Transverse colon (tissue), 4 donors: ENCODE results near the gene RAB38. TPM values are rescaled to one million over a fixed set of nuclear protein-coding genes. Genes with fewer than 3 reads are reported as not detected.
A peak's percentile ranks its signal among the peaks of the same experiment; 100 is the strongest.

Experiments used
- DNase-seq: peaks from one replicate; pipeline ENCODE4 v3.0.0-alpha.2; 2019
- H3K27ac ChIP-seq, 4 donors: fragments of 200-600 bp; sonication (generic); 2 replicates each; pipeline ENCODE4 v1.5.1; 2016 to 2018; ENCODE audit warnings: inconsistent platforms in 4 of 4
- H3K27me3 ChIP-seq: fragments of 200-600 bp; sonication (generic); 2 replicates; pipeline ENCODE4 v1.5.1; 2017; ENCODE audit warnings: inconsistent platforms
- H3K36me3 ChIP-seq, 4 donors: fragments of 200-600 bp; sonication (generic); 2 replicates each; pipeline ENCODE4 v1.5.1; 2017 to 2019; ENCODE audit warnings: inconsistent platforms in 4 of 4
- H3K4me1 ChIP-seq, 4 donors: fragments of 200-600 bp; sonication (generic); 2 replicates each; pipeline ENCODE4 v1.5.1; 2017 to 2020; ENCODE audit warnings: inconsistent platforms in 4 of 4
- H3K4me3 ChIP-seq, 4 donors: fragments of 200-600 bp; sonication (generic); 1 replicate in 1 of 4; 2 replicates in 3 of 4; pipeline versions ENCODE4 v1.5.1 to v1.6.1; 2017 to 2019; ENCODE audit warnings: inconsistent platforms in 4 of 4
- H3K9me3 ChIP-seq, 2 donors: fragments of 200-600 bp; sonication (generic); 2 replicates each; pipeline ENCODE4 v1.5.1; 2017 to 2019; ENCODE audit warnings: inconsistent platforms in 2 of 2
- CTCF ChIP-seq, 5 experiments: fragments of 200-600 bp in 3 of 5; fragments of 450-650 bp in 2 of 5; sonication (generic) in 3 of 5; IDR thresholded peaks; 1 replicate in 2 of 5; 2 replicates in 3 of 5; pipeline ENCODE4 v1.5.1; 2016 to 2017; ENCODE audit warnings: antibody characterized with exemption in 5 of 5, inconsistent platforms in 3 of 5, mild to moderate bottlenecking in 2 of 5, moderate library complexity in 1 of 5
- EP300 ChIP-seq: sonication (generic); formaldehyde crosslinking; IDR thresholded peaks from one replicate; pipeline ENCODE4 v1.6.1; 2017; ENCODE audit warnings: antibody characterized with exemption, low read depth
- POLR2A ChIP-seq: fragments of 450-650 bp; IDR thresholded peaks from one replicate; pipeline ENCODE4 v1.6.1; 2016; ENCODE audit warnings: antibody characterized with exemption, mild to moderate bottlenecking, moderate library complexity
- POLR2AphosphoS5 ChIP-seq, 3 donors: sonication (generic); formaldehyde crosslinking; IDR thresholded peaks; one replicate each; pipeline ENCODE4 v1.6.1; 2016; ENCODE audit warnings: antibody characterized with exemption in 3 of 3
- WGBS, 2 donors: methylation state at CpG; one replicate each; pipeline ENCODE4 v1.1.5; 2018; ENCODE audit warnings: low coverage in 1 of 2; 5-methylcytosine and 5-hydroxymethylcytosine counted together
- in situ Hi-C, 4 donors: fragments of 200-750 bp; cut with MboI; loops; one replicate each; pipeline versions ENCODE4 v1.15.0 to v1.15.1; 2017; ENCODE audit warnings: low sequenced_read_pairs in 3 of 4, low pct_ligation_motif_present in 1 of 4, low pct_unique_long_range_greater_than_20kb in 1 of 4
- intact Hi-C: fragments of 100-400 bp; cut with DNase I; formaldehyde crosslinking; loops from one replicate; pipeline ENCODE4 v1.15.1; 2023; ENCODE audit warnings: low total_unique reads
- total RNA-seq, 4 donors: library from RNA; depleted of rRNA; stranded (reverse); fragments of >200 nt; gene quantifications; one replicate each; pipeline ENCODE4 v1.1.0, GENCODE V29; 2016

The RAB38 gene
- total RNA-seq, 4 donors from 2014 or later = 0.80 to 3.7 (median 1.6) TPM; not detected in 1

DNA sequence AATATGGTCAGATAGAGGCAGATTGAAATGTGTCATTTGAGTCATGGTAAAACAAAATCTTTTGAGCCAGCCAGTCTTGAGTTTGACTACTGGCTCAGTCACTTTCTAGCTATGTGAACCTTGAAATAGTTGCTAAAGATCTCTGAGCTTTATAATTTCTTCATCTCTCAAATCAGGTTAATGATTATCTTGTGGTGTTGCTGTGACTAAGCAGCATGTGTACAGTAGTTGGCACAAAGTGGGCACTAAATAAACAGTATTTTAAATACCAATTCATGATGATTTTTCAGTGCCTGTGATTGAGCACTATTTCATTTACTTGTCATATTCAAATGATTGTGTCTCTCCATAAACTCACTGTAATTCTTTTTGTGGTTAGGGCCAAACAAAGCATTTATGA lies 70.8 kb downstream of the RAB38 start:
- intact Hi-C loops (no loop called here), in situ Hi-C loops (loop anchor here in 1 of 4 donors (10.0 kb wide), 1 partner anchor 430 kb away; no protein-coding TSS in a partner anchor)
- H3K9me3 ChIP-seq = no peaks in the 10 kb centered on the region
- TF ChIP-seq POLR2A (no peak), CTCF (IDR thresholded peaks at IDR 0.05) (no peak), EP300 (no peak)
- H3K27me3 ChIP-seq = no peaks in the 10 kb centered on the region
- no peak overlapping the region for H3K27ac ChIP-seq
- no peak overlapping the region for H3K4me3 ChIP-seq
- peaks cover 0 to 18% (median 10%) of the 10 kb centered on the region in 4 donors for H3K4me1 ChIP-seq
- DNase-seq = no peak
- no peaks in the 10 kb centered on the region for H3K36me3 ChIP-seq

DNA sequence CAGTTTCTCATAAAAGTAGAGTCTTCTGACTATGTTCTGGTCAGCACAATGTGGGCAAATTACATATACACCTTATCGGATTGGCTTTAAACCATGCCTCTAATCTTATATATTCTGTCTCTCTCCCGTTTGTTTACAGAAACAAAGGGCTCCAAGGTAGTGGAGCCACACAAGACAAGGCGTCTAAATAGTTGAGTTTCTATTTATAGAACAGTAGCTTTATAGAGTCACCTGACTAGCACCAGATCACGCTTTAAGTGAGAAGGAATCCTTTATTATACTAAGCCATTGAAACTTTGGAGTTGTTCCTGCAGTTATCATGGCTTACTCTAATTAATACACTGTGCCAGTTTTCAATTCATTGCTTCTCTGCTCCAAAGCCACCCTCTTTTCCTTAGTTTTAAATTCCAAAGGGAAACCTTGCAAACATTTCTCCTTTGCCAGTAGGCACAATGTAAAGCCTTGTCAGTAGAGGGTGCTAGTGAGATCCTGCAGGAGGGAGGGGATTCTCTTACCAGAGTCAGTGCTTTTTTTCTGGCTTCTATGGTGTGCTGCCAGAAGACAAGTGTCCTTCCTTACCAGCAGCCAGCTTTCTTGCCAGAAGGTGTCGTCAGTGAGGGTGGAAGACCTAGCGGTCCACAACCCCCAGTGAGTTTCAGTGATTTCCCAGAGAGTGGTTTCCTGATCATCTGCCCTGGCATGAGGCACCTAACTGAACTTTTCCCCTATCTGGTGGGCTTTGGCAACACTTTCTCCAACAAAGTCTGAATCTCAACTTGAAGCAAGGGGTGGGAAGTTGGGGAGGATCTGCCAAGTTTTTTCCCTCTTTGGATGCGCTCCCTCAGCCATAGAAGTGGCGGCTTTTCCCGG lies 71.7 kb downstream of the RAB38 start:
- TF ChIP-seq CTCF (IDR thresholded peaks at IDR 0.05) (peak; percentile 22 to 46 (median 43)), POLR2AphosphoS5 (IDR thresholded peaks at IDR 0.05) (no peak), EP300 (no peak)
- H3K27ac ChIP-seq = peak overlapping the region in 1 of 4 donors; percentile 3
- H3K4me1 ChIP-seq = peaks cover 0 to 18% (median 10%) of the 10 kb centered on the region in 4 donors
- peak; percentile 14 for DNase-seq
- no peaks in the 10 kb centered on the region for H3K27me3 ChIP-seq
- WGBS, 2 donors = 63 to 68% methylated on average over 7 to 9 of the region's 9 CpGs
- in situ Hi-C loops (loop anchor here in 1 of 4 donors (10.0 kb wide), 1 partner anchor 431 kb away; no protein-coding TSS in a partner anchor), intact Hi-C loops (no loop called here)
- no peak overlapping the region for H3K4me3 ChIP-seq
- no peaks in the 10 kb centered on the region for H3K9me3 ChIP-seq
- no peaks in the 10 kb centered on the region for H3K36me3 ChIP-seq

GRCh38 chr11:88102598-88102934 lies 72.7 kb downstream of the RAB38 start:
- no peak overlapping the region for H3K27ac ChIP-seq
- no peak overlapping the region for H3K4me3 ChIP-seq
- WGBS, 2 donors = 78 to 84% methylated on average over 3 of the region's 3 CpGs
- H3K27me3 ChIP-seq = no peaks in the 10 kb centered on the region
- no peaks in the 10 kb centered on the region for H3K36me3 ChIP-seq
- in situ Hi-C loops = loop anchor here in 1 of 4 donors (10.0 kb wide), 1 partner anchor 432 kb away; no protein-coding TSS in a partner anchor
- peaks cover 0 to 18% (median 10%) of the 10 kb centered on the region in 4 donors for H3K4me1 ChIP-seq
- intact Hi-C loops = no loop called here
- TF ChIP-seq CTCF (IDR thresholded peaks at IDR 0.05) (no peak), POLR2AphosphoS5 (IDR thresholded peaks at IDR 0.05) (no peak), EP300 (no peak), POLR2A (no peak)
- DNase-seq = no peak
- no peaks in the 10 kb centered on the region for H3K9me3 ChIP-seq

GRCh38 chr11:88101881-88102597 lies 73.2 kb downstream of the RAB38 start:
- H3K9me3 ChIP-seq = no peaks in the 10 kb centered on the region
- no peak for TF ChIP-seq POLR2AphosphoS5 (IDR thresholded peaks at IDR 0.05)
- no peak for TF ChIP-seq CTCF (IDR thresholded peaks at IDR 0.05)
- TF ChIP-seq EP300 = no peak
- TF ChIP-seq POLR2A = no peak
- in situ Hi-C loops (loop anchor here in 1 of 4 donors (10.0 kb wide), 1 partner anchor 433 kb away; no protein-coding TSS in a partner anchor), intact Hi-C loops (no loop called here)
- H3K4me1 ChIP-seq = peaks cover 0 to 18% (median 10%) of the 10 kb centered on the region in 4 donors
- WGBS, 2 donors = 83 to 90% methylated on average over 3 of the region's 3 CpGs
- H3K27me3 ChIP-seq = no peaks in the 10 kb centered on the region
- no peak for DNase-seq
- H3K27ac ChIP-seq = no peak overlapping the region
- H3K36me3 ChIP-seq = no peaks in the 10 kb centered on the region
- no peak overlapping the region for H3K4me3 ChIP-seq
